K562 (cell line): ENCODE measurements around the gene BNIP5. TPM values are rescaled to one million over a fixed set of nuclear protein-coding genes. Genes with fewer than 3 reads are reported as not detected.

Source experiments
- ATAC-seq: fragments of 200-7000 bp; cut with Tn5 transposase; 3 replicates; pipeline ENCODE4 v1.9.1; 2020; ENCODE audit warnings: moderate library complexity
- BruUV-seq: library from RNA; stranded (reverse); fragments of 400-500 nt; replicated peaks from 2 replicates; lab custom pipeline; 2021; lab: Mats Ljungman, UMichigan
- CTCF ChIA-PET: fragments of 300-600 bp; formaldehyde crosslinking; extraction: SDS; loops from one replicate; lab custom pipeline; 2021; ENCODE audit warnings: low intra/inter-chr PET ratio; lab: Yijun Ruan, JAX
- POLR2A ChIA-PET: fragments of 300-600, 350-650 bp; sonication (Branson Sonifier 250); formaldehyde crosslinking; extraction: SDS; loops from one replicate; lab custom pipeline; 2021; ENCODE audit warnings: antibody characterized with exemption, inconsistent platforms; lab: Yijun Ruan, JAX
- DNase-seq, 4 experiments: peaks; one replicate each; pipeline versions ENCODE4 v3.0.0 to v3.0.0-alpha.2; 2011 to 2018; ENCODE audit warnings: low spot score in 3 of 4, mixed read lengths in 3 of 4; ENCODE audit errors: extremely low read depth in 1 of 4
- FAIRE-seq: peaks from 2 replicates; lab custom pipeline; 2011; peaks lifted over from hg19 to GRCh38; lab: Jason Lieb, UNC
- H2AFZ ChIP-seq: 2 replicates; pipeline ENCODE4 v1.6.0; 2011; ENCODE audit warnings: low read depth, low read length, control low read depth, inconsistent platforms
- H3K27ac ChIP-seq: fragments of 200-600 bp; 3 replicates; pipeline ENCODE4 v1.8.0; 2011; ENCODE audit warnings: low read depth, mild to moderate bottlenecking, control low read depth, inconsistent platforms, low read length, moderate library complexity, mixed read lengths; ENCODE audit errors: extremely low read depth
- H3K27me3 ChIP-seq, 2 experiments: fragments of 300-600 bp in 1 of 2; 2 replicates in 1 of 2; 3 replicates in 1 of 2; pipeline versions ENCODE4 v1.6.0 to v1.8.0; 2011; ENCODE audit warnings: inconsistent platforms in 2 of 2, low read length in 2 of 2, mild to moderate bottlenecking in 1 of 2, mixed read lengths in 1 of 2, moderate library complexity in 1 of 2; ENCODE audit not compliant: control insufficient read depth in 2 of 2, insufficient read depth in 2 of 2
- H3K36me3 ChIP-seq: fragments of 300-600 bp; 3 replicates; pipeline ENCODE4 v1.8.0; 2011; ENCODE audit warnings: mild to moderate bottlenecking, low read length, inconsistent platforms; ENCODE audit not compliant: control insufficient read depth, insufficient read depth
- H3K4me1 ChIP-seq, 2 experiments: fragments of 200-600 bp in 1 of 2; replicated peaks in 1 of 2; 2 replicates in 1 of 2; 3 replicates in 1 of 2; pipeline versions ENCODE4 v1.5.1 to v1.8.0; 2011; ENCODE audit warnings: inconsistent platforms in 2 of 2, low read length in 2 of 2, mild to moderate bottlenecking in 1 of 2, mixed read lengths in 1 of 2, moderate library complexity in 1 of 2; ENCODE audit not compliant: control insufficient read depth in 2 of 2, insufficient read depth in 2 of 2
- H3K4me2 ChIP-seq: 2 replicates; pipeline ENCODE4 v1.6.1; 2011; ENCODE audit warnings: low read length, control low read depth, inconsistent platforms, mixed read lengths; ENCODE audit not compliant: insufficient read depth
- H3K4me3 ChIP-seq: fragments of 200-600 bp; sonication (generic), shearing (Covaris generic); 2 replicates; pipeline ENCODE4 v1.5.1; 2016; ENCODE audit warnings: control low read depth, inconsistent platforms
- H3K79me2 ChIP-seq: fragments of 200-600 bp; 3 replicates; pipeline ENCODE4 v1.8.0; 2011; ENCODE audit warnings: low read length, inconsistent platforms; ENCODE audit not compliant: control insufficient read depth, insufficient read depth
- H3K9ac ChIP-seq, 2 experiments: 2 replicates each; pipeline versions ENCODE4 v1.6.0 to v1.6.1; 2011; ENCODE audit warnings: low read depth in 2 of 2, low read length in 2 of 2, control low read depth in 1 of 2, inconsistent platforms in 1 of 2, mild to moderate bottlenecking in 1 of 2, mixed read lengths in 1 of 2; ENCODE audit not compliant: insufficient read depth in 1 of 2
- H3K9me1 ChIP-seq: one replicate; pipeline ENCODE4 v1.6.0; 2011; ENCODE audit warnings: inconsistent platforms, mild to moderate bottlenecking, low read length, moderate library complexity; ENCODE audit not compliant: control insufficient read depth, insufficient read depth
- H3K9me3 ChIP-seq: replicated peaks from 2 replicates; pipeline ENCODE4 v1.5.1; 2011; ENCODE audit warnings: low read depth, low read length, inconsistent platforms; ENCODE audit not compliant: control insufficient read depth, insufficient read depth
- H4K20me1 ChIP-seq: replicated peaks from 2 replicates; pipeline ENCODE4 v1.6.1; 2011; ENCODE audit warnings: low read length, inconsistent platforms, mixed read lengths; ENCODE audit not compliant: control insufficient read depth, insufficient read depth
- BRF1 ChIP-seq: IDR thresholded peaks from 3 replicates; pipeline ENCODE4 v1.6.1; 2011; ENCODE audit warnings: borderline replicate concordance, mild to moderate bottlenecking; ENCODE audit not compliant: insufficient read length; ENCODE audit errors: extremely low read depth
- KAT2B ChIP-seq: IDR thresholded peaks from one replicate; pipeline ENCODE4 v1.6.1; 2012; ENCODE audit warnings: low read depth, mild to moderate bottlenecking, control low read depth, inconsistent platforms, low read length, moderate library complexity
- MAZ ChIP-seq, 2 experiments: fragments of 450-650 bp in 1 of 2; sonication (generic) in 1 of 2; formaldehyde crosslinking; IDR thresholded peaks in 1 of 2; conservative IDR thresholded peaks in 1 of 2; 2 replicates each; pipeline versions ENCODE4 v1.4.0 to v1.5.0; 2020; ENCODE audit warnings: mild to moderate bottlenecking in 1 of 2, missing genetic modification reagents in 1 of 2
- MTA2 ChIP-seq: fragments of 450-650 bp; IDR thresholded peaks from 2 replicates; pipeline ENCODE4 v1.6.1; 2016; ENCODE audit warnings: low read depth
- MXI1 ChIP-seq: IDR thresholded peaks from 2 replicates; pipeline ENCODE4 v1.6.1; 2011; ENCODE audit warnings: low read depth, mild to moderate bottlenecking, improper control_type of control experiment, low read length
- NR2C1 ChIP-seq, 2 experiments: fragments of 450-650 bp; IDR thresholded peaks; 2 replicates each; pipeline ENCODE4 v1.6.1; 2017; ENCODE audit warnings: mild to moderate bottlenecking in 2 of 2, antibody characterized with exemption in 1 of 2, inconsistent platforms in 1 of 2, missing compliant biosample characterization in 1 of 2, missing genetic modification characterization in 1 of 2
- PKNOX1 ChIP-seq: fragments of 450-650 bp; IDR thresholded peaks from 2 replicates; pipeline ENCODE4 v1.6.1; 2016
- PTBP1 ChIP-seq: fragments of 200-400 bp; formaldehyde crosslinking; IDR thresholded peaks from 2 replicates; pipeline ENCODE4 v1.6.1; 2017; ENCODE audit warnings: low read depth, low read length
- PTRF ChIP-seq: fragments of 450-650 bp; IDR thresholded peaks from 2 replicates; pipeline ENCODE4 v1.6.1; 2016; ENCODE audit warnings: mild to moderate bottlenecking, missing genetic modification characterization, missing compliant biosample characterization
- SMARCC2 ChIP-seq: fragments of 450-650 bp; IDR thresholded peaks from 2 replicates; pipeline ENCODE4 v1.6.1; 2017; ENCODE audit warnings: antibody characterized with exemption, moderate library complexity, mild to moderate bottlenecking, low read depth
- ZFX ChIP-seq: sonication (generic); formaldehyde crosslinking; IDR thresholded peaks from 2 replicates; pipeline ENCODE4 v1.8.0; 2022; ENCODE audit warnings: mild to moderate bottlenecking, missing genetic modification reagents, moderate library complexity
- ZNF436 ChIP-seq: fragments of 250-450, 450-650 bp; sonication (Bioruptor Pico); formaldehyde crosslinking; IDR thresholded peaks from 2 replicates; pipeline ENCODE4 v1.7.0; 2020; ENCODE audit warnings: mild to moderate bottlenecking
- ZNF551 ChIP-seq: fragments of 250-450 bp; sonication (Bioruptor Pico); IDR thresholded peaks from 2 replicates; pipeline ENCODE4 v1.5.0; 2021; ENCODE audit warnings: mild to moderate bottlenecking, moderate library complexity
- ZNF561 ChIP-seq: fragments of 450-650 bp; formaldehyde crosslinking; conservative IDR thresholded peaks from 2 replicates; pipeline ENCODE4 v1.4.0; 2020; ENCODE audit warnings: mild to moderate bottlenecking, moderate library complexity
- WGBS: fragments of 100-300 bp; shearing (Covaris generic); methylation state at CpG from one replicate; pipeline ENCODE4 v1.1.6; 2016; ENCODE audit warnings: low coverage, mixed read lengths; ENCODE audit not compliant: insufficient coverage; ENCODE audit errors: missing lambda C conversion rate; 5-methylcytosine and 5-hydroxymethylcytosine counted together
- in situ Hi-C: fragments of 300-500 bp; cut with MboI; formaldehyde crosslinking; loops from 4 replicates; pipeline ENCODE4 v1.15.0; 2018; ENCODE audit warnings: inconsistent platforms, mixed read lengths
- intact Hi-C: fragments of 100-400 bp; cut with micrococcal nuclease; formaldehyde crosslinking; loops from 2 replicates; pipeline ENCODE4 v1.14.2; 2022
- polyA plus RNA-seq, 8 experiments: library from polyadenylated mRNA; depleted of rRNA in 4 of 8; stranded (reverse) in 5 of 8; unstranded in 3 of 8; fragments of >200 nt; fragmentation: Nextera tagmentation in 2 of 8; fragmentation: Illumina TruSeq in 1 of 8; extraction: Ambion mirVana in 2 of 8; extraction: Trizol in 1 of 8; gene quantifications; 2 replicates each; pipeline versions ENCODE4 v1.2.1 to v1.2.3, GENCODE V29; 2011 to 2014; ENCODE audit warnings: inconsistent platforms in 1 of 8, missing spikeins in 1 of 8
- total RNA-seq, 7 experiments: library from RNA; depleted of rRNA in 6 of 7; stranded (reverse); fragments of >200 nt in 6 of 7; fragmentation: Illumina TruSeq in 2 of 7; extraction: Trizol in 2 of 7; gene quantifications; 2 replicates each; pipeline versions ENCODE4 v1.2.1 to v1.2.3, GENCODE V29; 2011 to 2021; ENCODE audit warnings: low replicate concordance in 1 of 7
- TF ChIP-seq, protein P1 (sequence below): fragments of 250-450 bp; sonication (Bioruptor Pico); IDR thresholded peaks from 2 replicates; pipeline ENCODE4 v1.5.0; 2021
- TF ChIP-seq, protein P2 (sequence below): fragments of 250-450 bp; sonication (Bioruptor Pico); IDR thresholded peaks from 2 replicates; pipeline ENCODE4 v1.4.0; 2020; ENCODE audit warnings: mild to moderate bottlenecking, moderate library complexity

Gene BNIP5
- total and polyA plus RNA-seq, 9 of the 15 experiments (the other 6 are each of a cell fraction or from before 2014, with no cell fraction given) = not detected

DNA sequence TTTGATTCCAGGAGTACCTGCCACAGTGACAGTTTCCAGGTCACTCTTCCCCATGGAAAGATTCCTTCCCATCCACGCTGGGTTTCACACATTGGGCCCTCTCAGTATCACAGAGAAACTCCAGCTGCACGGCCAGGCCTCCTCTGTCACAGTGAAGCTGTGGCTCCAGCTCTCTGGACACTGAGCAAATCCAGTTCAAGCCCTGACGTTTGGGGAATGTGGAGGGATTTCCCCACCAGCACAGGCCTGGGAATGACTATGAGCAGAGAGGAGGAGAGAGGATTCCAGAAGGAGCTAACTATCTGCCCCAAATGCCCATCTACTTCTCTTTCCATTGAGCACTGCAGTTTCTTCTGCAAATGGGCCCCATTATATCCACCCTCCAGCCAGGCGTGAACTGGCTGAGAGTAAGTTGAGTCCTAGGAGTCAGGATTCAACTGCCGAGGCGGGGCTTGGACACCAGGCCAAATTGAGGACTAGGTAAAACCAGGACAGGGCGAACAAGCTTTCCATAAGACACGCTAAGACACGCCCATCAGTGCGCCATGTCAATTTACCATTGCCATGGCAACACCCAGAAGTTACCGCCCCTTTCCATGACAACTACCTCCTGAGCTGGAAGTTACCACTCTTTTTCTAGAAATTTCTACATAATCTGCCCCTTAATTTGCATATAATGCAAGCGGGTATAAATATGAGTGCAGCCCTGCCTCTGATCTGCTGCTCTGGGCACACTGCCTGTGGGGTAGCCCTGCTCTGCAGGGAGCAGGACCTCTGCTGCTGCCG, 9.2 kb upstream of the BNIP5 start:
- Histone ChIP-seq H3K9ac (peak overlapping the region in 1 of 2 experiments; percentile 29; a peak in 1 of 4 replicates), H3K27ac (no peak overlapping the region), H3K4me1 (peaks cover 27 to 32% of the 10 kb centered on the region in 2 experiments), H3K79me2 (no peaks in the 10 kb centered on the region), H3K36me3 (no peaks in the 10 kb centered on the region), H3K27me3 (peaks cover 0 to 9% of the 10 kb centered on the region in 2 experiments; a peak in 1 of 5 replicates), H4K20me1 (peaks cover 5% of the 10 kb centered on the region; the same call in 1 of the 2 replicates), H3K4me3 (no peak overlapping the region), H3K9me3 (no peaks in the 10 kb centered on the region), H3K9me1 (no peaks in the 10 kb centered on the region), H2AFZ (peak overlapping the region; percentile 27), H3K4me2 (no peak overlapping the region)
- ATAC-seq (peak; percentile 73), DNase-seq (peak; percentile 50 to 68 (median 52)), FAIRE-seq (peak; percentile 44)
- intact Hi-C loops = no loop called here
- in situ Hi-C loops = no loop called here
- CTCF ChIA-PET = no interaction called here
- whole genome bisulfite sequencing = 49% methylated on average over 13 of the region's 13 CpGs
- no TSS peak for BruUV-seq
- POLR2A ChIA-PET = interaction anchor here (0.6 to 3.6 kb wide), 4 partner anchors 12 to 318 kb away, joined by 3 to 15 read pairs (median 4); partner anchors contain the start of gene MAPK14
- TF ChIP-seq, protein P1, sequence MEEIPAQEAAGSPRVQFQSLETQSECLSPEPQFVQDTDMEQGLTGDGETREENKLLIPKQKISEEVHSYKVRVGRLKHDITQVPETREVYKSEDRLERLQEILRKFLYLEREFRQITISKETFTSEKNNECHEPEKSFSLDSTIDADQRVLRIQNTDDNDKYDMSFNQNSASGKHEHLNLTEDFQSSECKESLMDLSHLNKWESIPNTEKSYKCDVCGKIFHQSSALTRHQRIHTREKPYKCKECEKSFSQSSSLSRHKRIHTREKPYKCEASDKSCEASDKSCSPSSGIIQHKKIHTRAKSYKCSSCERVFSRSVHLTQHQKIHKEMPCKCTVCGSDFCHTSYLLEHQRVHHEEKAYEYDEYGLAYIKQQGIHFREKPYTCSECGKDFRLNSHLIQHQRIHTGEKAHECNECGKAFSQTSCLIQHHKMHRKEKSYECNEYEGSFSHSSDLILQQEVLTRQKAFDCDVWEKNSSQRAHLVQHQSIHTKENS (CRISPR knock-in tag) = no peak
- no peak for TF ChIP-seq PTBP1
- TF ChIP-seq ZNF436 (CRISPR knock-in tag) = no peak
- TF ChIP-seq PTRF (tag) = no peak
- no peak for TF ChIP-seq MTA2
- TF ChIP-seq BRF1 = no peak
- TF ChIP-seq, protein P2, sequence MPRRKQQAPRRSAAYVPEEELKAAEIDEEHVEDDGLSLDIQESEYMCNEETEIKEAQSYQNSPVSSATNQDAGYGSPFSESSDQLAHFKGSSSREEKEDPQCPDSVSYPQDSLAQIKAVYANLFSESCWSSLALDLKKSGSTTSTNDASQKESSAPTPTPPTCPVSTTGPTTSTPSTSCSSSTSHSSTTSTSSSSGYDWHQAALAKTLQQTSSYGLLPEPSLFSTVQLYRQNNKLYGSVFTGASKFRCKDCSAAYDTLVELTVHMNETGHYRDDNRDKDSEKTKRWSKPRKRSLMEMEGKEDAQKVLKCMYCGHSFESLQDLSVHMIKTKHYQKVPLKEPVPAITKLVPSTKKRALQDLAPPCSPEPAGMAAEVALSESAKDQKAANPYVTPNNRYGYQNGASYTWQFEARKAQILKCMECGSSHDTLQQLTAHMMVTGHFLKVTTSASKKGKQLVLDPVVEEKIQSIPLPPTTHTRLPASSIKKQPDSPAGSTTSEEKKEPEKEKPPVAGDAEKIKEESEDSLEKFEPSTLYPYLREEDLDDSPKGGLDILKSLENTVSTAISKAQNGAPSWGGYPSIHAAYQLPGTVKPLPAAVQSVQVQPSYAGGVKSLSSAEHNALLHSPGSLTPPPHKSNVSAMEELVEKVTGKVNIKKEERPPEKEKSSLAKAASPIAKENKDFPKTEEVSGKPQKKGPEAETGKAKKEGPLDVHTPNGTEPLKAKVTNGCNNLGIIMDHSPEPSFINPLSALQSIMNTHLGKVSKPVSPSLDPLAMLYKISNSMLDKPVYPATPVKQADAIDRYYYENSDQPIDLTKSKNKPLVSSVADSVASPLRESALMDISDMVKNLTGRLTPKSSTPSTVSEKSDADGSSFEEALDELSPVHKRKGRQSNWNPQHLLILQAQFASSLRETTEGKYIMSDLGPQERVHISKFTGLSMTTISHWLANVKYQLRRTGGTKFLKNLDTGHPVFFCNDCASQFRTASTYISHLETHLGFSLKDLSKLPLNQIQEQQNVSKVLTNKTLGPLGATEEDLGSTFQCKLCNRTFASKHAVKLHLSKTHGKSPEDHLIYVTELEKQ (CRISPR knock-in tag) = no peak
- peak; percentile 85 for TF ChIP-seq MXI1
- TF ChIP-seq KAT2B = no peak
- no peak for TF ChIP-seq MAZ (CRISPR knock-in tag; conservative IDR thresholded peaks at IDR 0.05 in 1 of 2, IDR thresholded peaks at IDR 0.05 in 1 of 2)
- no peak for TF ChIP-seq ZFX (CRISPR knock-in tag)
- TF ChIP-seq ZNF561 (CRISPR knock-in tag) = no peak
- TF ChIP-seq SMARCC2 = no peak
- TF ChIP-seq NR2C1 (IDR thresholded peaks at IDR 0.05) = no peak
- TF ChIP-seq NR2C1 (tag; IDR thresholded peaks at IDR 0.05) = no peak
- no peak for TF ChIP-seq ZNF551 (CRISPR knock-in tag)
- peak; percentile 97 for TF ChIP-seq PKNOX1
